HepG2 (cell line): Measurements from ENCODE around the gene TRA2B. TPM values are rescaled to one million over a fixed set of nuclear protein-coding genes. Genes with fewer than 3 reads are reported as not detected.

ENCODE experiments used
- ELF1 ChIP-seq: sonication (generic); formaldehyde crosslinking; IDR thresholded peaks from 2 replicates; pipeline ENCODE4 v1.4.0; 2020; ENCODE audit warnings: missing genetic modification reagents
- FOXK2 ChIP-seq: fragments of 450-650 bp; IDR thresholded peaks from 2 replicates; pipeline ENCODE4 v1.6.1; 2016
- PAF1 ChIP-seq: IDR thresholded peaks from 2 replicates; pipeline ENCODE4 v1.6.1; 2016; ENCODE audit warnings: missing genetic modification reagents, missing compliant biosample characterization
- U2AF1 ChIP-seq: fragments of 200-400 bp; formaldehyde crosslinking; optimal IDR thresholded peaks from 2 replicates; pipeline ENCODE3; 2017; ENCODE audit warnings: mild to moderate bottlenecking, low read depth, low read length
- ZFAT ChIP-seq: sonication (generic); formaldehyde crosslinking; conservative IDR thresholded peaks from 2 replicates; pipeline ENCODE4 v1.8.1; 2023; ENCODE audit warnings: missing genetic modification reagents, inconsistent platforms
- ZFP62 ChIP-seq: sonication (generic); formaldehyde crosslinking; IDR thresholded peaks from 2 replicates; pipeline ENCODE4 v1.4.0; 2020; ENCODE audit warnings: missing genetic modification reagents
- ZNF124 ChIP-seq: sonication (generic); formaldehyde crosslinking; IDR thresholded peaks from 2 replicates; pipeline ENCODE4 v1.4.0; 2020; ENCODE audit warnings: missing genetic modification reagents
- ZNF224 ChIP-seq: sonication (generic); formaldehyde crosslinking; IDR thresholded peaks from 2 replicates; pipeline ENCODE4 v1.5.0; 2020; ENCODE audit warnings: mild to moderate bottlenecking, missing genetic modification reagents
- ZNF530 ChIP-seq: sonication (generic); formaldehyde crosslinking; IDR thresholded peaks from 2 replicates; pipeline ENCODE4 v1.5.0; 2020; ENCODE audit warnings: low read depth, mild to moderate bottlenecking, missing genetic modification reagents
- ZNF547 ChIP-seq: sonication (generic); formaldehyde crosslinking; IDR thresholded peaks from 2 replicates; pipeline ENCODE4 v1.5.1; 2020; ENCODE audit warnings: mild to moderate bottlenecking, missing genetic modification reagents
- polyA plus RNA-seq, 8 experiments: library from polyadenylated mRNA; depleted of rRNA in 3 of 8; stranded (reverse) in 7 of 8; unstranded in 1 of 8; fragments of >200 nt; fragmentation: Illumina TruSeq in 4 of 8; extraction: Trizol in 4 of 8; gene quantifications; 2 replicates each; pipeline versions ENCODE4 v1.2.1 to v1.2.3, GENCODE V29; 2011 to 2016; ENCODE audit warnings: low read depth in 4 of 8, missing spikeins in 1 of 8, mixed read lengths in 1 of 8; ENCODE audit not compliant: insufficient read depth in 1 of 8
- total RNA-seq, 5 experiments: library from RNA; depleted of rRNA; stranded (reverse); fragments of >200 nt; fragmentation: Illumina TruSeq; extraction: Trizol; gene quantifications; 2 replicates each; pipeline ENCODE4 v1.2.3, GENCODE V29; 2016; ENCODE audit warnings: low read depth in 1 of 5
- TF ChIP-seq, protein P1 (sequence below): sonication (generic); formaldehyde crosslinking; IDR thresholded peaks from 2 replicates; pipeline ENCODE4 v1.9.0; 2021; ENCODE audit warnings: missing genetic modification reagents, borderline replicate concordance
- TF ChIP-seq, protein P2 (sequence below): IDR thresholded peaks from 2 replicates; pipeline ENCODE4 v1.6.1; 2016; ENCODE audit warnings: mild to moderate bottlenecking
- TF ChIP-seq, protein P3 (sequence below), 2 experiments: sonication (generic) in 1 of 2; formaldehyde crosslinking in 1 of 2; IDR thresholded peaks; 2 replicates each; pipeline versions ENCODE4 v1.4.0 to v1.6.1; 2016 to 2020; ENCODE audit warnings: borderline replicate concordance in 1 of 2, low read depth in 1 of 2, mild to moderate bottlenecking in 1 of 2, missing genetic modification reagents in 1 of 2
- TF ChIP-seq, protein P4 (sequence below): sonication (generic); formaldehyde crosslinking; IDR thresholded peaks from 2 replicates; pipeline ENCODE4 v1.5.1; 2020; ENCODE audit warnings: missing genetic modification reagents, mild to moderate bottlenecking, borderline replicate concordance
- TF ChIP-seq, protein P5 (sequence below): IDR thresholded peaks from 2 replicates; pipeline ENCODE4 v1.4.0; 2020; ENCODE audit warnings: mild to moderate bottlenecking, missing genetic modification reagents
- TF ChIP-seq, protein P6 (sequence below): sonication (generic); formaldehyde crosslinking; IDR thresholded peaks from 2 replicates; pipeline ENCODE4 v1.4.0; 2020; ENCODE audit warnings: missing genetic modification reagents

Gene TRA2B
- total and polyA plus RNA-seq, 2 of the 13 experiments (the other 11 are each of a cell fraction or from before 2014, with no cell fraction given): 105 to 241 TPM

DNA sequence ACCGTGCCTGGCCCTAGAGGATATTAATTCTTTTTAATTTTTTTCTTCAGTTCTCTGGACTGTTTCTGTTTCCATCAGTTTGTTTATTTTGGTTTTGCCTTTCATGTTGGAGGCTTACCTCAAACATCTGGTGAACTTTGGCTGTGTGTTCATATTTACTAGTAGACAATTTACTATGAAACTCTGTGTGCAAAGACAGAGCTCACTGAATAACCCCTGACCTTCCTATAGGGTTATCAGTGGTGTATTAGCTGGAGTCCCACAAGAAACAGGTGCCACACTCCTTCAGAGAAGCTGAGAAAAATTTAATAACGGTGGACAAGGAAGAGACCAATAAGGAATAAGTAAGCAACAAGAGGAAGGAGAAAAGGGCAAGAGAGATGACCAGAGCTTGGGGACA lies 28.8 kb upstream of the TRA2B start (continued):
- TF ChIP-seq, protein P1, sequence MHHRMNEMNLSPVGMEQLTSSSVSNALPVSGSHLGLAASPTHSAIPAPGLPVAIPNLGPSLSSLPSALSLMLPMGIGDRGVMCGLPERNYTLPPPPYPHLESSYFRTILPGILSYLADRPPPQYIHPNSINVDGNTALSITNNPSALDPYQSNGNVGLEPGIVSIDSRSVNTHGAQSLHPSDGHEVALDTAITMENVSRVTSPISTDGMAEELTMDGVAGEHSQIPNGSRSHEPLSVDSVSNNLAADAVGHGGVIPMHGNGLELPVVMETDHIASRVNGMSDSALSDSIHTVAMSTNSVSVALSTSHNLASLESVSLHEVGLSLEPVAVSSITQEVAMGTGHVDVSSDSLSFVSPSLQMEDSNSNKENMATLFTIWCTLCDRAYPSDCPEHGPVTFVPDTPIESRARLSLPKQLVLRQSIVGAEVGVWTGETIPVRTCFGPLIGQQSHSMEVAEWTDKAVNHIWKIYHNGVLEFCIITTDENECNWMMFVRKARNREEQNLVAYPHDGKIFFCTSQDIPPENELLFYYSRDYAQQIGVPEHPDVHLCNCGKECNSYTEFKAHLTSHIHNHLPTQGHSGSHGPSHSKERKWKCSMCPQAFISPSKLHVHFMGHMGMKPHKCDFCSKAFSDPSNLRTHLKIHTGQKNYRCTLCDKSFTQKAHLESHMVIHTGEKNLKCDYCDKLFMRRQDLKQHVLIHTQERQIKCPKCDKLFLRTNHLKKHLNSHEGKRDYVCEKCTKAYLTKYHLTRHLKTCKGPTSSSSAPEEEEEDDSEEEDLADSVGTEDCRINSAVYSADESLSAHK (CRISPR knock-in tag): no peak
- TF ChIP-seq ZFP62 (CRISPR knock-in tag) (no peak), ZNF547 (CRISPR knock-in tag) (no peak), ZNF124 (no peak), ZFAT (no peak), FOXK2 (peak; percentile 84), ZNF530 (no peak), ZNF224 (CRISPR knock-in tag) (no peak), ELF1 (CRISPR knock-in tag) (no peak), PAF1 (CRISPR knock-in tag) (no peak), U2AF1 (no peak)
- TF ChIP-seq, protein P2, sequence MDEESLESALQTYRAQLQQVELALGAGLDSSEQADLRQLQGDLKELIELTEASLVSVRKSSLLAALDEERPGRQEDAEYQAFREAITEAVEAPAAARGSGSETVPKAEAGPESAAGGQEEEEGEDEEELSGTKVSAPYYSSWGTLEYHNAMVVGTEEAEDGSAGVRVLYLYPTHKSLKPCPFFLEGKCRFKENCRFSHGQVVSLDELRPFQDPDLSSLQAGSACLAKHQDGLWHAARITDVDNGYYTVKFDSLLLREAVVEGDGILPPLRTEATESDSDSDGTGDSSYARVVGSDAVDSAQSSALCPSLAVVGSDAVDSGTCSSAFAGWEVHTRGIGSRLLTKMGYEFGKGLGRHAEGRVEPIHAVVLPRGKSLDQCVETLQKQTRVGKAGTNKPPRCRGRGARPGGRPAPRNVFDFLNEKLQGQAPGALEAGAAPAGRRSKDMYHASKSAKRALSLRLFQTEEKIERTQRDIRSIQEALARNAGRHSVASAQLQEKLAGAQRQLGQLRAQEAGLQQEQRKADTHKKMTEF (CRISPR knock-in tag): peak; percentile 86
- TF ChIP-seq, protein P3, sequence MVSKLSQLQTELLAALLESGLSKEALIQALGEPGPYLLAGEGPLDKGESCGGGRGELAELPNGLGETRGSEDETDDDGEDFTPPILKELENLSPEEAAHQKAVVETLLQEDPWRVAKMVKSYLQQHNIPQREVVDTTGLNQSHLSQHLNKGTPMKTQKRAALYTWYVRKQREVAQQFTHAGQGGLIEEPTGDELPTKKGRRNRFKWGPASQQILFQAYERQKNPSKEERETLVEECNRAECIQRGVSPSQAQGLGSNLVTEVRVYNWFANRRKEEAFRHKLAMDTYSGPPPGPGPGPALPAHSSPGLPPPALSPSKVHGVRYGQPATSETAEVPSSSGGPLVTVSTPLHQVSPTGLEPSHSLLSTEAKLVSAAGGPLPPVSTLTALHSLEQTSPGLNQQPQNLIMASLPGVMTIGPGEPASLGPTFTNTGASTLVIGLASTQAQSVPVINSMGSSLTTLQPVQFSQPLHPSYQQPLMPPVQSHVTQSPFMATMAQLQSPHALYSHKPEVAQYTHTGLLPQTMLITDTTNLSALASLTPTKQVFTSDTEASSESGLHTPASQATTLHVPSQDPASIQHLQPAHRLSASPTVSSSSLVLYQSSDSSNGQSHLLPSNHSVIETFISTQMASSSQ (IDR thresholded peaks at IDR 0.05; ENCODE audit: low read depth): peak; percentile 68
- TF ChIP-seq, protein P3 (CRISPR knock-in tag; IDR thresholded peaks at IDR 0.05; ENCODE audit: borderline replicate concordance): peak; percentile 69; the same call in 1 of the 2 replicates
- TF ChIP-seq, protein P4, sequence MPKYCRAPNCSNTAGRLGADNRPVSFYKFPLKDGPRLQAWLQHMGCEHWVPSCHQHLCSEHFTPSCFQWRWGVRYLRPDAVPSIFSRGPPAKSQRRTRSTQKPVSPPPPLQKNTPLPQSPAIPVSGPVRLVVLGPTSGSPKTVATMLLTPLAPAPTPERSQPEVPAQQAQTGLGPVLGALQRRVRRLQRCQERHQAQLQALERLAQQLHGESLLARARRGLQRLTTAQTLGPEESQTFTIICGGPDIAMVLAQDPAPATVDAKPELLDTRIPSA (CRISPR knock-in tag): no peak
- TF ChIP-seq, protein P5, sequence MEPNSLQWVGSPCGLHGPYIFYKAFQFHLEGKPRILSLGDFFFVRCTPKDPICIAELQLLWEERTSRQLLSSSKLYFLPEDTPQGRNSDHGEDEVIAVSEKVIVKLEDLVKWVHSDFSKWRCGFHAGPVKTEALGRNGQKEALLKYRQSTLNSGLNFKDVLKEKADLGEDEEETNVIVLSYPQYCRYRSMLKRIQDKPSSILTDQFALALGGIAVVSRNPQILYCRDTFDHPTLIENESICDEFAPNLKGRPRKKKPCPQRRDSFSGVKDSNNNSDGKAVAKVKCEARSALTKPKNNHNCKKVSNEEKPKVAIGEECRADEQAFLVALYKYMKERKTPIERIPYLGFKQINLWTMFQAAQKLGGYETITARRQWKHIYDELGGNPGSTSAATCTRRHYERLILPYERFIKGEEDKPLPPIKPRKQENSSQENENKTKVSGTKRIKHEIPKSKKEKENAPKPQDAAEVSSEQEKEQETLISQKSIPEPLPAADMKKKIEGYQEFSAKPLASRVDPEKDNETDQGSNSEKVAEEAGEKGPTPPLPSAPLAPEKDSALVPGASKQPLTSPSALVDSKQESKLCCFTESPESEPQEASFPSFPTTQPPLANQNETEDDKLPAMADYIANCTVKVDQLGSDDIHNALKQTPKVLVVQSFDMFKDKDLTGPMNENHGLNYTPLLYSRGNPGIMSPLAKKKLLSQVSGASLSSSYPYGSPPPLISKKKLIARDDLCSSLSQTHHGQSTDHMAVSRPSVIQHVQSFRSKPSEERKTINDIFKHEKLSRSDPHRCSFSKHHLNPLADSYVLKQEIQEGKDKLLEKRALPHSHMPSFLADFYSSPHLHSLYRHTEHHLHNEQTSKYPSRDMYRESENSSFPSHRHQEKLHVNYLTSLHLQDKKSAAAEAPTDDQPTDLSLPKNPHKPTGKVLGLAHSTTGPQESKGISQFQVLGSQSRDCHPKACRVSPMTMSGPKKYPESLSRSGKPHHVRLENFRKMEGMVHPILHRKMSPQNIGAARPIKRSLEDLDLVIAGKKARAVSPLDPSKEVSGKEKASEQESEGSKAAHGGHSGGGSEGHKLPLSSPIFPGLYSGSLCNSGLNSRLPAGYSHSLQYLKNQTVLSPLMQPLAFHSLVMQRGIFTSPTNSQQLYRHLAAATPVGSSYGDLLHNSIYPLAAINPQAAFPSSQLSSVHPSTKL: peak; percentile 95
- TF ChIP-seq, protein P6, sequence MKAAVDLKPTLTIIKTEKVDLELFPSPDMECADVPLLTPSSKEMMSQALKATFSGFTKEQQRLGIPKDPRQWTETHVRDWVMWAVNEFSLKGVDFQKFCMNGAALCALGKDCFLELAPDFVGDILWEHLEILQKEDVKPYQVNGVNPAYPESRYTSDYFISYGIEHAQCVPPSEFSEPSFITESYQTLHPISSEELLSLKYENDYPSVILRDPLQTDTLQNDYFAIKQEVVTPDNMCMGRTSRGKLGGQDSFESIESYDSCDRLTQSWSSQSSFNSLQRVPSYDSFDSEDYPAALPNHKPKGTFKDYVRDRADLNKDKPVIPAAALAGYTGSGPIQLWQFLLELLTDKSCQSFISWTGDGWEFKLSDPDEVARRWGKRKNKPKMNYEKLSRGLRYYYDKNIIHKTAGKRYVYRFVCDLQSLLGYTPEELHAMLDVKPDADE (CRISPR knock-in tag): no peak
